HCT116 (cell line): ENCODE measurements around the gene RUNX1.

Source experiments
- CTCF ChIP-seq, 3 experiments: fragments of 200-600 bp in 1 of 3; sonication (generic) in 1 of 3; IDR thresholded peaks in 2 of 3; conservative IDR thresholded peaks in 1 of 3; 2 replicates each; pipeline ENCODE4 v1.5.1; 2012 to 2017; ENCODE audit warnings: low read depth in 2 of 3, low read length in 2 of 3, antibody characterized with exemption in 1 of 3, borderline replicate concordance in 1 of 3, control low read depth in 1 of 3, mild to moderate bottlenecking in 1 of 3, mixed read lengths in 1 of 3, mixed run types in 1 of 3, moderate library complexity in 1 of 3; ENCODE audit not compliant: insufficient read depth in 1 of 3
- ELF1 ChIP-seq: IDR thresholded peaks from 2 replicates; pipeline ENCODE4 v1.6.1; 2012; ENCODE audit warnings: low read depth, borderline replicate concordance
- POLR2A ChIP-seq: IDR thresholded peaks from 2 replicates; pipeline ENCODE4 v1.7.0; 2011; ENCODE audit warnings: borderline replicate concordance; ENCODE audit not compliant: insufficient read depth, insufficient read length; ENCODE audit errors: extremely low read depth
- POLR2AphosphoS5 ChIP-seq: IDR thresholded peaks from 2 replicates; pipeline ENCODE4 v1.6.1; 2011; ENCODE audit warnings: mild to moderate bottlenecking, low read depth, low read length, moderate library complexity
- RAD21 ChIP-seq: IDR thresholded peaks from 2 replicates; pipeline ENCODE4 v1.6.1; 2012; ENCODE audit warnings: low read depth, mild to moderate bottlenecking
- REST ChIP-seq: IDR thresholded peaks from 2 replicates; pipeline ENCODE4 v1.6.1; 2012; ENCODE audit warnings: low read depth
- TCF7L2 ChIP-seq: IDR thresholded peaks from 2 replicates; pipeline ENCODE4 v1.7.0; 2011; ENCODE audit warnings: borderline replicate concordance, inconsistent platforms; ENCODE audit not compliant: insufficient read depth, insufficient read length; ENCODE audit errors: extremely low read depth

- TF ChIP-seq CTCF (IDR thresholded peaks at IDR 0.05 in 2 of 3, conservative IDR thresholded peaks at IDR 0.05 in 1 of 3; ENCODE audit: borderline replicate concordance in 1 of 3, insufficient read depth in 1 of 3, low read depth in 2 of 3, low read length in 2 of 3): no peak
- TF ChIP-seq POLR2AphosphoS5: no peak
- no peak for TF ChIP-seq ELF1
- no peak for TF ChIP-seq REST
- no peak for TF ChIP-seq TCF7L2
- no peak for TF ChIP-seq RAD21
- no peak for TF ChIP-seq POLR2A
These were observed 910 bp downstream of the RUNX1 start for GRCh38 chr21:35048183-35048601.
